Erythroblast (primary cell): ENCODE measurements around the gene PCDH11Y.
"Not testable (repeated sequence)": the region's sequence is repeated elsewhere in the genome, so short reads cannot be mapped to it uniquely, and the experiment has no call there.

Source experiments
- GATA1 ChIP-seq: IDR thresholded peaks from 2 replicates; pipeline ENCODE4 v1.6.1; 2011; ENCODE audit warnings: low read depth, mild to moderate bottlenecking, control low read depth, low read length, moderate library complexity
- POLR2A ChIP-seq: IDR thresholded peaks from 2 replicates; pipeline ENCODE4 v1.6.1; 2011; ENCODE audit warnings: mild to moderate bottlenecking, low read length

DNA sequence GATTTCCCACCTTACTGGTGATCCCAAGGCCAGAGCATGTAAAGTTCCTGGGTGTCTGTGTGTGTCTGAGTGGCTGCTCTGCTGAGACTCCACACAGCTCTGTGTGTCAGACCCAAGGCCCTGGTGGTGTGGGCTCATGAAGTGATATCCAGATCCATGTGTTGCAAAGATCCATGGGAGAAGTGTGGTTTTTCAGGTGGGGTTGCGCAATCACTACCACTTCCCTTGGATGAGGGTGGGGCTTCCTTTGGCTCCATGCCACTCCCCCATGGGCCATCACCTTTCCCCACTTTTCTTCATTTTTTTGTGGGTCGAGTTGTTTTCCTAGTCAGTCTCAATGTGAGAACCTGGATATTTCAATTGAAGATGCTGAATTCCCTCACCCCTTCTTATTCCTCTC is 182.9 kb downstream of the PCDH11Y start:
- not testable (repeated sequence) for TF ChIP-seq POLR2A, GATA1
